ENCODE measurements around the gene HRCT1.

The HRCT1 gene

DNA sequence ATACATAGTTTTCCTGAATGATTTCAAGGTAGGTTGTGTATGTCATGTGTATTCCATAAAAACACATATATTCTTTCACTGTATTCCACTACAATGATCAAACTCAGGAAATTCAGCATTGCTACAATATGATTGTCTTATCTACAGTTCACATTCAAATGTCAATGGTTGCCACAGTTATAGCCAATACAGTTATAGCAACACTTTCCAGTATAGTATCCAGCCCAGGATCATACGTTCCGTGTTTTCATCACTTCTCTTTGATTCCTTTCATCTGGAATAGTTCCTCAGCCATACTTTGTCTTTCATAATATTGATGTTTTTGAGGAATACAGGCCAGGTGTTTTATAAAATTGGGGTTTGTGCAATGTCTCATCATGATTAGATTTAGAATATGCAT, 42.4 kb downstream of the HRCT1 start:
- ChIA-PET CTCF (no interaction called here), POLR2A (no interaction called here)
- no peak for DNase-seq (ENCODE audit: extremely low spot score)
- no peak for TF ChIP-seq CTBP1 (IDR thresholded peaks at IDR 0.05; ENCODE audit: borderline replicate concordance)
- TF ChIP-seq TARDBP (IDR thresholded peaks at IDR 0.05), result no peak
- TF ChIP-seq FOXK2 (IDR thresholded peaks at IDR 0.05), result no peak
- no peak for TF ChIP-seq SP1 (IDR thresholded peaks at IDR 0.05)
- TF ChIP-seq BHLHE40 (IDR thresholded peaks at IDR 0.05; ENCODE audit: borderline replicate concordance), result no peak
- TF ChIP-seq ELF4 (IDR thresholded peaks at IDR 0.05), result no peak
- TF ChIP-seq L3MBTL2 (conservative IDR thresholded peaks at IDR 0.05), result no peak
- no peak for TF ChIP-seq NFRKB (IDR thresholded peaks at IDR 0.05)
- TF ChIP-seq FOXM1 (IDR thresholded peaks at IDR 0.05; ENCODE audit: borderline replicate concordance), result no peak
- TF ChIP-seq ARNT (IDR thresholded peaks at IDR 0.05), result no peak
- TF ChIP-seq, protein P1, sequence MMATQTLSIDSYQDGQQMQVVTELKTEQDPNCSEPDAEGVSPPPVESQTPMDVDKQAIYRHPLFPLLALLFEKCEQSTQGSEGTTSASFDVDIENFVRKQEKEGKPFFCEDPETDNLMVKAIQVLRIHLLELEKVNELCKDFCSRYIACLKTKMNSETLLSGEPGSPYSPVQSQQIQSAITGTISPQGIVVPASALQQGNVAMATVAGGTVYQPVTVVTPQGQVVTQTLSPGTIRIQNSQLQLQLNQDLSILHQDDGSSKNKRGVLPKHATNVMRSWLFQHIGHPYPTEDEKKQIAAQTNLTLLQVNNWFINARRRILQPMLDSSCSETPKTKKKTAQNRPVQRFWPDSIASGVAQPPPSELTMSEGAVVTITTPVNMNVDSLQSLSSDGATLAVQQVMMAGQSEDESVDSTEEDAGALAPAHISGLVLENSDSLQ (IDR thresholded peaks at IDR 0.05), result no peak

DNA sequence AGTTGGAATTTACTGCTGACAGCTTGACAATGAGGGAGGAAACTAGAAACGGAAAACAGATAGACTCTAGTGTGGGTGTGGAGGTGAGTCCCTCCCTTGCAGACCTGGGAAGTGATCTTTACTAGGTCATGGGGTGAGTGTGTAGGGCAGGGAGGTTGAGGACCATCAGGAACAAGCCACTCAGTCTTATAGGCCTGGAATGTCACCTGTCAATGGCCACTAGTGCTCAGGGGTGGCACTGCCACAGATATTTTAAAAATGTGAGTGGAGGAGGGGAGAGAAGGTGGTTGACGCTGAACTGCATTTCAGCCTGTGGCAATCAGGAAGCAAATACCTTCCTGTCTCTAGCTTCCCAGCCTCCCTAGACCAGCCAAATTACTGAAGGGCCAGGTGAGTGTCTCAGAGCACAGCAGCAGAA, 42.9 kb downstream of the HRCT1 start:
- TF ChIP-seq FOXK2 (IDR thresholded peaks at IDR 0.05), result no peak
- TF ChIP-seq FOXM1 (IDR thresholded peaks at IDR 0.05; ENCODE audit: borderline replicate concordance), result no peak
- TF ChIP-seq ELF4 (IDR thresholded peaks at IDR 0.05), result no peak
- no peak for TF ChIP-seq TARDBP (IDR thresholded peaks at IDR 0.05)
- no peak for TF ChIP-seq L3MBTL2 (conservative IDR thresholded peaks at IDR 0.05)
- TF ChIP-seq, protein P1 (IDR thresholded peaks at IDR 0.05), result no peak
- no peak for TF ChIP-seq BHLHE40 (IDR thresholded peaks at IDR 0.05; ENCODE audit: borderline replicate concordance)
- no peak for TF ChIP-seq FOXA1 (IDR thresholded peaks at IDR 0.05)
- TF ChIP-seq NFRKB (IDR thresholded peaks at IDR 0.05), result no peak
- TF ChIP-seq SP1 (IDR thresholded peaks at IDR 0.05), result no peak
- no peak for TF ChIP-seq CTBP1 (IDR thresholded peaks at IDR 0.05; ENCODE audit: borderline replicate concordance)
- TF ChIP-seq ARNT (IDR thresholded peaks at IDR 0.05), result no peak
- no peak for TF ChIP-seq ZNF384 (IDR thresholded peaks at IDR 0.05)
- no peak for TF ChIP-seq LEF1 (IDR thresholded peaks at IDR 0.05; ENCODE audit: borderline replicate concordance)
- no peak for TF ChIP-seq HDGF (IDR thresholded peaks at IDR 0.05; ENCODE audit: borderline replicate concordance)
- TF ChIP-seq SUZ12 (IDR thresholded peaks at IDR 0.05), result no peak
- POLR2A ChIA-PET, result no interaction called here
- no peak for DNase-seq (ENCODE audit: extremely low spot score)
- CTCF ChIA-PET, result no interaction called here

DNA sequence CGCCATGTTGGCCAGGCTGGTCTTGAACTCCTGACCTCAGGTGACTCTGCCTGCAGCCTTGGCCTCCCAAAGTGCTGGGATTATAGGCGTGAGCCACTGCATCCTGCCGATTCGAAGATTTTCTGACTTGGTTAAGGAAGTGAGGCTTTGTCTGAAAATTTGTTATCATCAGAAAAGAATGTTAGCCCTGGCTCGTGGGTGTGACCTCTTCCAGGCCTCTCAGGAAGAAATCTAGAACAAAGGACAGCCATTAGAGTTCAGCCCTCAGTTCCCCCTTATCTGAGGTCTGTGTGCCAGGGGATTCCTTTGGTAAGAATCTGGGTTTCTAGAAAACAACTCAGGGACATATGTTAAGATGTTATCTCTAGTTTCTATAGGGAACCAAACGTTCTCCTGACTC, 45.7 kb downstream of the HRCT1 start:
- ChIA-PET CTCF (interaction anchor here (1.0 kb wide), 1 partner anchor 18 kb away, joined by 3 read pairs; no protein-coding TSS in a partner anchor), POLR2A (no interaction called here)
- TF ChIP-seq FOXM1 (IDR thresholded peaks at IDR 0.05; ENCODE audit: borderline replicate concordance) (no peak), SUZ12 (IDR thresholded peaks at IDR 0.05) (no peak), HDGF (IDR thresholded peaks at IDR 0.05; ENCODE audit: borderline replicate concordance) (no peak), NFRKB (IDR thresholded peaks at IDR 0.05) (no peak), ZNF384 (IDR thresholded peaks at IDR 0.05) (no peak), L3MBTL2 (conservative IDR thresholded peaks at IDR 0.05) (no peak), BHLHE40 (IDR thresholded peaks at IDR 0.05; ENCODE audit: borderline replicate concordance) (no peak), LEF1 (IDR thresholded peaks at IDR 0.05; ENCODE audit: borderline replicate concordance) (no peak), FOXK2 (IDR thresholded peaks at IDR 0.05) (no peak)
- no peak for DNase-seq (ENCODE audit: extremely low spot score)

DNA sequence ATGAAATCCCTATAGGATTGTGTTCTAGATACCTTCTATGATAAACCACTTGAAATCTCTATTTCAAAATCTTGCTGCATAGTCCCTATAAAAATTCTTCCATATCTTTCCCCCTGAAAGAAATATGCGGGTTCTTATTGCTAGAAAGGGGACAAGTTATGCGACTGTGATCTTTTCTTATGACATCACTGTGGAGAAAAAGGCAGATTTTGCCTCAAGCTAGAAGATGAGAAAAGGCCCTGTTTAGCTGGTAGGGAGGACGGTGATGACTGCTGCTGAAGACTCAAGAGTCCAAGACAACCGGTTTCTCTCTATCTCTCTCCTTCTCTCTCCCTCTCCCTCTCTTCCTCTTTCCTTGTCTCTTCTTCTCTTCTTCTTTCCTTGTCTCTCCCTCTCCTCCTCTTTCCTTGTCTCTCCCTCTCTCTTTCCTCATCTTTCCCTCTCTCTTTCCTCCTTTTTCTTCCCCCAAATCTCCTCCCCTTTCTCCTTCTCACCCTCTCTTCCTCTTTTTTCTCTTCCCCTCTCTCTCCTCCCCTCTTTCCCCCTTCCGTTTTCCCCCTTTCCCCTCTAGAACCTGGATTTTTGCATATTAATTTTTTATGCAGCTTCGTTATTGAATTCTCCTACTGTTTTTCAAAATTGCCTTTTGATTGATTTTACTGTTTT, 46.7 kb downstream of the HRCT1 start:
- CTCF ChIA-PET, result interaction anchor here (0.6 to 1.0 kb wide), 2 partner anchors 17 to 71 kb away, joined by 3 to 4 read pairs; no protein-coding TSS in a partner anchor
- no peak for DNase-seq (ENCODE audit: extremely low spot score)
- POLR2A ChIA-PET, result no interaction called here

DNA sequence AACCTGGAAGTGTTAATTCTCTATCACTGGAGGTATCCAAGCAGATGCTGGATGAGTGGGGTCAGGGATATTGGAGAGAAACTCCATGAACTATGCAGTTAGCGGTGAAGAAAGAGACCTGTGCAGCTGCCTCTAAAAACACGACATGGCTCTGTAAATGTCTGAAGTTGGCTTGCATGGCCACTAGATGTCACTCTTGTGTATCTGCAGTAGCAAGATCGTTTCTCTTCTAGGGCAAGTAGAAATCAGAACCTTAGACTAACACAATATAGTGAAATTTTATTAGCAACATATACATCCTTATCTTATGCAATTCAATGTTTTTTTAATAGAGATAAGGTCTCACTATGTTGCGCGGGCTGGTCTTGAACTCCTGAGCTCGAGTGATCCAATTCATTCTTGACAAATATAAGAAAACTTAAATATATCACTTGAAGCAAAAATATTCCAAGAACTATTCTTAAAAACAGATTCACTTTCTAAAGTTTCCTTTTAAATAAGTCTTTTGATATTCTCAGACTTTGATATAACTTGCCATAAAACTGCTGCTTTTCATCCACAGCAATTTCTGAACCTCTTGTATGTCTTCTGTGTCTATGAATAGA, 49.0 kb downstream of the HRCT1 start:
- CTCF ChIA-PET, result interaction anchor here (0.7 to 1.5 kb wide), 5 partner anchors 9 to 70 kb away, joined by 3 to 7 read pairs (median 3); no protein-coding TSS in a partner anchor
- no peak for TF ChIP-seq FOXA1 (IDR thresholded peaks at IDR 0.05)
- TF ChIP-seq ARNT (IDR thresholded peaks at IDR 0.05), result no peak
- no peak for TF ChIP-seq ZNF384 (IDR thresholded peaks at IDR 0.05)
- no peak for TF ChIP-seq FOXK2 (IDR thresholded peaks at IDR 0.05)
- TF ChIP-seq HDGF (IDR thresholded peaks at IDR 0.05; ENCODE audit: borderline replicate concordance), result no peak
- no peak for TF ChIP-seq TARDBP (IDR thresholded peaks at IDR 0.05)
- TF ChIP-seq, protein P1 (IDR thresholded peaks at IDR 0.05), result no peak
- no peak for TF ChIP-seq SUZ12 (IDR thresholded peaks at IDR 0.05)
- no peak for TF ChIP-seq BHLHE40 (IDR thresholded peaks at IDR 0.05; ENCODE audit: borderline replicate concordance)
- TF ChIP-seq SP1 (IDR thresholded peaks at IDR 0.05), result no peak
- no peak for TF ChIP-seq ELF4 (IDR thresholded peaks at IDR 0.05)
- TF ChIP-seq CTBP1 (IDR thresholded peaks at IDR 0.05; ENCODE audit: borderline replicate concordance), result no peak
- no peak for TF ChIP-seq NFRKB (IDR thresholded peaks at IDR 0.05)
- TF ChIP-seq LEF1 (IDR thresholded peaks at IDR 0.05; ENCODE audit: borderline replicate concordance), result no peak
- POLR2A ChIA-PET, result no interaction called here
- DNase-seq (ENCODE audit: extremely low spot score), result peak; percentile 74

More for the DNA sequence above, 46.7 kb downstream of the HRCT1 start:
- no peak for TF ChIP-seq BHLHE40 (IDR thresholded peaks at IDR 0.05; ENCODE audit: borderline replicate concordance)
- no peak for TF ChIP-seq CTBP1 (IDR thresholded peaks at IDR 0.05; ENCODE audit: borderline replicate concordance)
- no peak for TF ChIP-seq SP1 (IDR thresholded peaks at IDR 0.05)
- TF ChIP-seq LEF1 (IDR thresholded peaks at IDR 0.05; ENCODE audit: borderline replicate concordance), result no peak

DNA sequence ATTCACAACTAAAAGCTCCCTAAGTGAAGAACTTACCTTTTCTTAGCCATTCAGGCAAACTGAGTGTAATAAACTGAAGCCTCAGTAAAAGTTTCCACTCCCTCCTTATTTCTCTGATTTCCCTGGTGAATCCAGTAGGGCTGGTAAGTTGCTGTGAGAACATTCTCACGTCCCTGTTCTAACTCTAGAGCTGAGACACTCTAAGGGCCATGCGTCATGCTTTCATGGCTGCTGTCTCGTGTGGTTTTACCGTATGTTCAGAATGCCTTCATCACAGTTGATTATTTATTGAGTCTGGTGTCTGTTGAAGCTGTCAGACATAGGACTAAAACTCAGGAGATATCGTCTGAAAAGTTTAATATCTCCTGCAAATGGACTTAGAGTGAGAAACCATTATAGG, 50.6 kb downstream of the HRCT1 start:
- no peak for DNase-seq (ENCODE audit: extremely low spot score)
- ChIA-PET CTCF (interaction anchor here (1.3 kb wide), 1 partner anchor 66 kb away, joined by 3 read pairs; no protein-coding TSS in a partner anchor), POLR2A (no interaction called here)
- TF ChIP-seq FOXK2 (IDR thresholded peaks at IDR 0.05) (no peak), CTBP1 (IDR thresholded peaks at IDR 0.05; ENCODE audit: borderline replicate concordance) (no peak), SP1 (IDR thresholded peaks at IDR 0.05) (no peak), TARDBP (IDR thresholded peaks at IDR 0.05) (no peak), HDGF (IDR thresholded peaks at IDR 0.05; ENCODE audit: borderline replicate concordance) (no peak), ARNT (IDR thresholded peaks at IDR 0.05) (no peak), FOXA1 (IDR thresholded peaks at IDR 0.05) (no peak), LEF1 (IDR thresholded peaks at IDR 0.05; ENCODE audit: borderline replicate concordance) (no peak), ZNF384 (IDR thresholded peaks at IDR 0.05) (no peak), SUZ12 (IDR thresholded peaks at IDR 0.05) (no peak), ELF4 (IDR thresholded peaks at IDR 0.05) (no peak), FOXM1 (IDR thresholded peaks at IDR 0.05; ENCODE audit: borderline replicate concordance) (no peak), BHLHE40 (IDR thresholded peaks at IDR 0.05; ENCODE audit: borderline replicate concordance) (no peak), NFRKB (IDR thresholded peaks at IDR 0.05) (no peak)
- TF ChIP-seq, protein P1 (IDR thresholded peaks at IDR 0.05), result no peak

Measured in HEK293T (cell line).